ENCODE results near the gene MAP1LC3B2.

DNA sequence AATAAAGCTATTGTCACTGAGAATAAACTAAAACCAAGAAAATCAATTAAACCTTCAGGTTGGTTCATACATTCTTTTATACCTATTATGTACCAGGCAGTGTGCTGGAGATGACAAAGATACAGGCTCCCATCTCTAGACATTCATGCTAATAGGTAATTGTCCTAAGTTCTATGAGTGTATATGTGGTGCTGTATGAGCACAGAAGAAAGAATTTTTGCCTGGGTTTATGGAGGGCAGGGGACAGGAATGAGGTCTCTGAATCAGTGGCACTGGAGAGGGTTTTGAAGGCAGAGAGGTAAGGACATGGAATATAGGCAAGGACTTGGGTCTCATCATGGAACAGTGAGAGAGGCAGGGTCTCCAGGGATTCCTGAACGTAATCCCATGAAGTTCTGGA lies 38.7 kb downstream of the MAP1LC3B2 start:
- TF ChIP-seq TARDBP (IDR thresholded peaks at IDR 0.05) (no peak), FOXM1 (IDR thresholded peaks at IDR 0.05; ENCODE audit: borderline replicate concordance) (no peak), SP1 (IDR thresholded peaks at IDR 0.05) (no peak), LEF1 (IDR thresholded peaks at IDR 0.05; ENCODE audit: borderline replicate concordance) (no peak), BHLHE40 (IDR thresholded peaks at IDR 0.05; ENCODE audit: borderline replicate concordance) (no peak), FOXK2 (IDR thresholded peaks at IDR 0.05) (no peak), FOXA1 (IDR thresholded peaks at IDR 0.05) (no peak), SUZ12 (IDR thresholded peaks at IDR 0.05) (no peak), CTBP1 (IDR thresholded peaks at IDR 0.05; ENCODE audit: borderline replicate concordance) (no peak), ZNF384 (IDR thresholded peaks at IDR 0.05) (no peak), PKNOX1 (IDR thresholded peaks at IDR 0.05) (no peak), ELF4 (IDR thresholded peaks at IDR 0.05) (no peak)
